Endothelial cell of umbilical vein (primary cell): ENCODE results near the gene WNT9B.

ENCODE experiments used
- CTCF ChIP-seq, 2 donors: IDR thresholded peaks; 1 replicate in 1 of 2; 2 replicates in 1 of 2; pipeline ENCODE4 v1.5.1; 2011; ENCODE audit warnings: low read length in 2 of 2, mild to moderate bottlenecking in 2 of 2, moderate library complexity in 2 of 2, control low read depth in 1 of 2, inconsistent platforms in 1 of 2, low read depth in 1 of 2; ENCODE audit not compliant: insufficient read depth in 1 of 2; ENCODE audit errors: extremely low read depth in 1 of 2
- FOS ChIP-seq: IDR thresholded peaks from 2 replicates; pipeline ENCODE4 v1.6.1; 2011; ENCODE audit warnings: mild to moderate bottlenecking, low read length, moderate library complexity, borderline replicate concordance; ENCODE audit not compliant: insufficient read depth
- GATA2 ChIP-seq: IDR thresholded peaks from 2 replicates; pipeline ENCODE4 v1.7.0; 2011; ENCODE audit warnings: low read depth, mild to moderate bottlenecking, moderate library complexity, mixed read lengths, low read length; ENCODE audit not compliant: insufficient read length, insufficient read depth
- MAX ChIP-seq: IDR thresholded peaks from 2 replicates; pipeline ENCODE4 v1.6.1; 2011; ENCODE audit not compliant: insufficient read depth, insufficient read length
- POLR2A ChIP-seq: IDR thresholded peaks from 2 replicates; pipeline ENCODE4 v1.6.1; 2012; ENCODE audit warnings: low read depth, mild to moderate bottlenecking, control low read depth, low read length

DNA sequence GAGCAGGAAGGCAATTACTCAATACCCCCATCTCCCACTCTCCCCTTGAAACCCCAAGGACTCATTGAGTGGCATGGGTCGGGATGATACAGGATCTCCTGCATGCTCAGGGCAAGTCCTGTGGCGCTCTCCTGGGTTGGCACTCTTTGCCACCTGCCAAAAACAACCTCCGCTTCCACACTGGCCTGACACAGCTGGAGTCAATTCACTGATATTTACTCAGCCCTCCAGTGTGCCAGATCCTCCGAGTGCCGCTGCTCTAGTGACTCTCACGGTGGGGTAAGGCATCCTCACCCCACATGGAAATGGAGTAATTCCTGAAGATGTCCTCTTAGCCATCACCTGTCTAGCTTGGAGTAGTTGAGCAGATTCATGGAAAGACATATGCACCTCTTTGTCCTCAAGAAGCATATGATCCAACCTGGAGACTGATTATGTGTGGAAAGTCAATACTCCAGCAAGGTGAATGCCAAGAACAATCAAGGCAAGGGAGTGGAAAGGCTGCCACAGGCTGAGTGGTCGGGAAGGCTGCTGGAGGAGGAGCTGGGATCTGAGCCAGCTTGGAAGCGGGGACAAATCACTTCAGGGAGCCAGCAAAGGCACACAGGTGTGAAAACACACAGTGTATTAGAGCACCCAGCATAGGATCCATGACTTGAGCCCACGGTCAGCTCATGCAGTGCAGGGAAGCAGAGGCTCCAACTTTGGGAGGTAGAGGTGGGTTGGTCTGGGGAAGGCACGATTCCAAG lies 59.0 kb downstream of the WNT9B start:
- no peak for TF ChIP-seq CTCF (IDR thresholded peaks at IDR 0.05; ENCODE audit: extremely low read depth in 1 of 2, insufficient read depth in 1 of 2, low read depth in 1 of 2, low read length in 2 of 2)
- TF ChIP-seq MAX, result no peak
- no peak for TF ChIP-seq GATA2
- TF ChIP-seq POLR2A, result no peak
- TF ChIP-seq FOS, result no peak
